CD4-positive, alpha-beta memory T cell (primary cell): ENCODE results near the gene ARL8B. TPM values are rescaled to one million over a fixed set of nuclear protein-coding genes. Genes with fewer than 3 reads are reported as not detected.

Experiments
- CTCF ChIA-PET: fragments of 350-600 bp; sonication (Branson Sonifier 250); formaldehyde crosslinking; loops from one replicate; lab custom pipeline; 2021; ENCODE audit warnings: inconsistent platforms; ENCODE audit not compliant: partially characterized antibody; lab: Charles Lee
- POLR2A ChIA-PET: fragments of 350-600 bp; sonication (Branson Sonifier 250); formaldehyde crosslinking; loops from one replicate; lab custom pipeline; 2021; ENCODE audit not compliant: partially characterized antibody; lab: Charles Lee
- DNase-seq, 5 donors: peaks; one replicate each; pipeline versions ENCODE4 v3.0.0 to v3.0.0-alpha.2; 2020 to 2022; ENCODE audit warnings: mixed read lengths in 1 of 5
- H3K27ac ChIP-seq: one replicate; pipeline ENCODE4 v1.7.0; 2013; ENCODE audit warnings: low read depth, low read length
- H3K27me3 ChIP-seq: 2 replicates; pipeline ENCODE4 v1.7.0; 2013; ENCODE audit warnings: mild to moderate bottlenecking, low read length, moderate library complexity; ENCODE audit not compliant: insufficient read depth
- H3K36me3 ChIP-seq: 2 replicates; pipeline ENCODE4 v1.7.0; 2013; ENCODE audit warnings: mild to moderate bottlenecking, low read length, moderate library complexity; ENCODE audit not compliant: insufficient read depth
- H3K4me1 ChIP-seq: 2 replicates; pipeline ENCODE4 v1.7.0; 2013; ENCODE audit warnings: mild to moderate bottlenecking, low read length, moderate library complexity; ENCODE audit not compliant: insufficient read depth
- H3K4me3 ChIP-seq, 2 donors: one replicate each; pipeline ENCODE4 v1.7.0; 2013; ENCODE audit warnings: low read length in 2 of 2, mild to moderate bottlenecking in 1 of 2
- H3K9me3 ChIP-seq, 2 donors: one replicate each; pipeline ENCODE4 v1.7.0; 2013; ENCODE audit warnings: low read length in 2 of 2, control low read depth in 1 of 2; ENCODE audit not compliant: control insufficient read depth in 1 of 2
- H3K27ac Mint-ChIP-seq, 7 donors: one replicate each; pipeline ENCODE4 v1.8.0; 2020 to 2021; ENCODE audit warnings: mixed read lengths in 7 of 7, mild to moderate bottlenecking in 6 of 7, inconsistent platforms in 3 of 7, moderate library complexity in 3 of 7
- H3K27me3 Mint-ChIP-seq, 2 donors: one replicate each; pipeline ENCODE4 v1.8.0; 2020 to 2021; ENCODE audit warnings: mixed read lengths in 2 of 2
- H3K36me3 Mint-ChIP-seq, 2 donors: one replicate each; pipeline ENCODE4 v1.8.0; 2020 to 2021; ENCODE audit warnings: mixed read lengths in 2 of 2, inconsistent platforms in 1 of 2, mild to moderate bottlenecking in 1 of 2
- H3K4me1 Mint-ChIP-seq, 4 donors: one replicate each; pipeline ENCODE4 v1.8.0; 2020 to 2021; ENCODE audit warnings: mixed read lengths in 4 of 4, mild to moderate bottlenecking in 1 of 4
- H3K4me3 Mint-ChIP-seq, 8 donors: one replicate each; pipeline ENCODE4 v1.8.0; 2020 to 2021; ENCODE audit warnings: mixed read lengths in 8 of 8, mild to moderate bottlenecking in 7 of 8, moderate library complexity in 6 of 8, inconsistent platforms in 3 of 8
- H3K9me3 Mint-ChIP-seq, 8 donors: one replicate each; pipeline ENCODE4 v1.8.0; 2020 to 2021; ENCODE audit warnings: mixed read lengths in 8 of 8, mild to moderate bottlenecking in 5 of 8, inconsistent platforms in 3 of 8, moderate library complexity in 1 of 8
- intact Hi-C: fragments of 100-400 bp; cut with micrococcal nuclease; formaldehyde crosslinking; loops from one replicate; pipeline ENCODE4 v1.15.1; 2023
- polyA plus RNA-seq, 2 donors: library from polyadenylated mRNA; unstranded; fragments of 300-500 nt; fragmentation: Illumina TruSeq; gene quantifications; one replicate each; pipeline ENCODE4 v1.2.3, GENCODE V29; 2021
- total RNA-seq, 2 experiments: library from RNA; stranded (reverse); gene quantifications; one replicate each; pipeline ENCODE4 v1.2.3, GENCODE V29; 2021

ARL8B gene
- total and polyA plus RNA-seq, 4 experiments from 2014 or later = 46.1 to 60.9 (median 58.0) TPM

DNA sequence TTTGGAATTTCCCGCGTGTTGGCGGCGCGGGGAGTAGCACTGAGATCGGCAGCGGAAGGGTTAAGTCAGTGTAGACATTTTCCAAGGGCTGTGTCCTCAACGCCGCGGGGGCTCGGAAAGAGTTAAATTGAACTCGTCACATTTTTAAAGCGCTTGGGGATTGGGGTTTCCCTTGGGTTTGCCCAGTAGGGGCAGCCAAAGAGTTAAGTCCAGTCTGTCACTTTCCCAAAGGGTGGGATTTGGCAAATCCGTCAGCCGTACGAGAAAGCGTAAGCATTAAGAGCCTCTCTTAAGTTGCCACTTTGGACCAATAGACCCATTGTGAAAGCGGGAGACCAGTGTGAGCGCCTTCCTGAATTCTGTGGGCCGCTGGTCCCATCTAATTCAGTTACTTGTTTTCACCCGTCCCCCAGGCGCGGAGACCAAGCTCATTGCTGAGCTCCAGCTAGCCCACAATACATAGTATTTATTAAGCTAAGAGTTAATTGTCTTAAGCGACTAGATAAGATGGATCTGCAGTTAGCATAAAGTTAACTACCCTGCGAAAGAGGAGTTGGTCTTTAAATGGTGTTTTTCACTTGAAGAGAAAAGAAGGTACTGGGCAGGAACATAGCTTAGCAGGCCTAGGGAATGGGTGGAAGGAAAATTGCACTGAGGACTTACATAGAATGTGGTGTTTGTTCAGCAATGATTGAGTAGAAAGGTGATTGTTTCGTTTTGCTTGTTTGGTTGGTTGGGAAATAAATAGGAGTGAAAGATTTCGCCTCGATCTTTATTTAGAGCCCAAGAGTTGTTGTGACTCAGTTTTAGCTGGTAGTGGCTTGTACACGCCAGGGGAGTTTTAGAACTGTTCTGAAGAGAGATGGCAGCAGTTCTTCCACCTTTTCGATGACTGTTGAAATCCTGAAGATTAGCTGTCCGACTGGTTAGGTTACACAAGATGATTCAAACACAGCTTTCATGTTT is 932 bp downstream of the ARL8B start:
- Histone ChIP-seq H3K36me3 (no peaks in the 10 kb centered on the region), H3K27me3 (no peaks in the 10 kb centered on the region), H3K27ac (peak overlapping the region; percentile 94), H3K4me1 (peaks cover 53% of the 10 kb centered on the region), H3K9me3 (no peaks in the 10 kb centered on the region), H3K4me3 (peak overlapping the region; percentile 64 to 93)
- ChIA-PET POLR2A (interaction anchor here (0.8 to 5.3 kb wide), 6 partner anchors 13 to 630 kb away, joined by 3 to 43 read pairs (median 8); partner anchors contain the start of genes BHLHE40, EDEM1 and ITPR1), CTCF (interaction anchor here (0.6 to 3.0 kb wide), 13 partner anchors 13 to 832 kb away, joined by 3 to 16 read pairs (median 5); partner anchors contain the start of gene EDEM1)
- intact Hi-C loops = loop anchor here (1.0 to 10.0 kb wide), 3 partner anchors 64 to 818 kb away; partner anchors contain the start of genes EDEM1, ITPR1 and SETMAR
- Mint-ChIP-seq H3K9me3 (no peaks in the 10 kb centered on the region), H3K4me1 (peaks cover 28 to 57% (median 42%) of the 10 kb centered on the region in 4 donors), H3K27me3 (no peaks in the 10 kb centered on the region), H3K4me3 (peak overlapping the region; percentile 84 to 97 (median 92)), H3K36me3 (peaks cover 3 to 21% of the 10 kb centered on the region in 2 donors), H3K27ac (peak overlapping the region; percentile 92 to 97 (median 93))
- peak; percentile 12 to 57 (median 27) for DNase-seq

DNA sequence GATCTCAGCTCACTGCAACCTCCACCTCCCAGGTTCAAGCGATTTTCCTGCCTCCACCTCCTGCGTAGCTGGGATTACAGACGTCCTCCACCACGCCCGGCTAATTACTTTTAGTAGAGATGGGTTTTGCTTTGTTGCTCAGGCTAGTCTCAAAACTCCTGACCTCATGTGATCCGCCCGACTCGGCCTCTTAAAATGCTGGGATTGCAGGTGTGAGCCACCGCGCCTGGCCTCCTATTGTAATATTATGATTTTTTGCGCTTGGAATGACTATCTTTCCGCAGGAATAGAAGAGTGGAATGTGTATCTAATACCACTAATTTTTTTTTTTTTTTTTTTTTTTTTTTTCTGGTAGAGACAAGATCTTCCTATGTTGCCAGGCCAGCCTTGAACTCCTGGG is 1.8 kb downstream of the ARL8B start:
- no peaks in the 10 kb centered on the region for H3K27me3 ChIP-seq
- peak overlapping the region in 6 of 7 donors; percentile 41 to 93 (median 85) for H3K27ac Mint-ChIP-seq
- intact Hi-C loops = loop anchor here (10.0 kb wide), 2 partner anchors 629 to 819 kb away; partner anchors contain the start of genes ITPR1 and SETMAR
- DNase-seq = no peak
- H3K9me3 Mint-ChIP-seq = no peaks in the 10 kb centered on the region
- peaks cover 32 to 64% (median 46%) of the 10 kb centered on the region in 4 donors for H3K4me1 Mint-ChIP-seq
- H3K27ac ChIP-seq = no peak overlapping the region
- ChIA-PET CTCF (interaction anchor here (0.7 to 3.0 kb wide), 10 partner anchors 12 to 865 kb away, joined by 3 to 16 read pairs (median 4); partner anchors contain the start of gene EDEM1), POLR2A (interaction anchor here (1.9 to 5.3 kb wide), 3 partner anchors 12 to 71 kb away, joined by 10 to 43 read pairs (median 39); partner anchors contain the start of gene EDEM1)
- peak overlapping the region; percentile 64 to 93 for H3K4me3 ChIP-seq
- H3K36me3 ChIP-seq = no peaks in the 10 kb centered on the region
- no peaks in the 10 kb centered on the region for H3K27me3 Mint-ChIP-seq
- H3K9me3 ChIP-seq = no peaks in the 10 kb centered on the region
- H3K4me1 ChIP-seq = peaks cover 53% of the 10 kb centered on the region
- peak overlapping the region; percentile 26 to 97 (median 90) for H3K4me3 Mint-ChIP-seq
- peaks cover 3 to 23% of the 10 kb centered on the region in 2 donors for H3K36me3 Mint-ChIP-seq

DNA sequence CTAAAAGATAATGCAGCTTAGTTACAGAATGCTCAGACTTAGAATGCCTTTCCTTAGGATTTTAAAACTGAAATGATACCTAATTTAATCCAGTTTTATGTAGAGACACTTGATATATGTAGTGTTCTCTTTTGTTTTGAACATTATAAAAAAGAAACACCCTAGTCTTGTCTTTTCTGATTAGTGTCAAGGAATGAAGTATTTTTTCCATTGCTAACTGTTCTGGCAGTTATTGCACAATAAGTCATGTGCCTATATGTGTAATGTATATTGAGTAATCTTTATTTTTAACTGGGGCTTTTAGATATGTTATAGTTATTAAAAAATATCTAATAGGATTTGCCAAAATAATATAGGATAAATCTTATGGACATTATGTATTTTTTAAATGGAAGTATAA is 4.5 kb downstream of the ARL8B start:
- ChIA-PET POLR2A (no interaction called here), CTCF (interaction anchor here (1.5 kb wide), 1 partner anchor 11 kb away, joined by 3 read pairs; no protein-coding TSS in a partner anchor)
- Histone ChIP-seq H3K4me3 (no peak overlapping the region), H3K27ac (no peak overlapping the region), H3K27me3 (no peaks in the 10 kb centered on the region), H3K36me3 (no peaks in the 10 kb centered on the region), H3K9me3 (no peaks in the 10 kb centered on the region), H3K4me1 (peaks cover 51% of the 10 kb centered on the region)
- intact Hi-C loops = loop anchor here (10.0 kb wide), 2 partner anchors 632 to 822 kb away; partner anchors contain the start of genes ITPR1 and SETMAR
- Mint-ChIP-seq H3K9me3 (no peaks in the 10 kb centered on the region), H3K4me3 (peak overlapping the region in 1 of 8 donors; percentile 58), H3K27ac (peak overlapping the region in 4 of 7 donors; percentile 16 to 74 (median 50)), H3K36me3 (peaks cover 7 to 29% of the 10 kb centered on the region in 2 donors), H3K4me1 (peaks cover 41 to 84% (median 59%) of the 10 kb centered on the region in 4 donors), H3K27me3 (no peaks in the 10 kb centered on the region)
- no peak for DNase-seq

GRCh38 chr3:5128849-5129248 is 6.8 kb downstream of the ARL8B start:
- no peaks in the 10 kb centered on the region for H3K27me3 Mint-ChIP-seq
- peak overlapping the region in 4 of 7 donors; percentile 17 to 57 (median 53) for H3K27ac Mint-ChIP-seq
- ChIA-PET POLR2A (no interaction called here), CTCF (no interaction called here)
- H3K9me3 ChIP-seq = no peaks in the 10 kb centered on the region
- H3K4me3 ChIP-seq = no peak overlapping the region
- intact Hi-C loops = loop anchor here (10.0 kb wide), 2 partner anchors 634 to 824 kb away; partner anchors contain the start of genes ITPR1 and SETMAR
- H3K27ac ChIP-seq = no peak overlapping the region
- no peak overlapping the region for H3K4me3 Mint-ChIP-seq
- no peaks in the 10 kb centered on the region for H3K27me3 ChIP-seq
- peaks cover 7 to 18% of the 10 kb centered on the region in 2 donors for H3K36me3 Mint-ChIP-seq
- H3K36me3 ChIP-seq = no peaks in the 10 kb centered on the region
- H3K4me1 Mint-ChIP-seq = peaks cover 43 to 84% (median 60%) of the 10 kb centered on the region in 4 donors
- H3K4me1 ChIP-seq = peaks cover 49% of the 10 kb centered on the region
- DNase-seq = no peak
- H3K9me3 Mint-ChIP-seq = no peaks in the 10 kb centered on the region

DNA sequence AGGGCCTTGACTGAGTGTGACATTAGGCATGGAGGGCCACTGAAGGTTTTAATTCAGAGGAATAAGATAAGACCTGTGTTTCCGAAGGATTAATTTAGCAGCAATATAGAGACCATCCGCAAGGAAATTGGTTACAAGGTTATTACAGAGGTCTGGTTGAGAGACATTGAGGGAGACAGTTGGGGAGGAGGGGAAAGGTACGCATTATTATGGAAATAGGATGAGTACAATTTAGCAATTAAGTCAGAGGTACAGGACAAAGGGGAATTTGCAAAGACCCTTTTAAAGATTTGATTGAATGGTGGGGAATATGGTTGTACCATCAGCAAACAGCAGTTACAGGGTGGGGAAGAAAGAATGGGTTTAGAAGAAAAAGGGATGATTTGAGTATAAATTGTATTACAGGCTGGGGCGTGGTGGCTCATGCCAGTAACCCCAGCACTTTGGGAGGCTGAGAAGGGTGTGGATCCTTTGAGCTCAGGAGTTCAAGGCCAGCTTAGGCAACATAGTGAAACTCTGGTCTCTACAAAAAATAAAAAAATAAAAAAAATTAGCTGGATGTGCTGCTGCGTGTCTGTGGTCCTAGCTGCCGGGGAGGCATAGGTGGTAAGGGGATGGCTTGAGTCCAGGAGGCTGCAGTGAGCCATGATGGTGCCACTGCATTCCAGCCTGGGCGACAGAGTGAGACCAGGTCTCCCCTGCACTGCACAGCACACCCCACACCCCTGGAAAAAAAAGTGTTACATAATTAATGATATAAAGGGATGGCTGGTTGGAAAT is 11.3 kb downstream of the ARL8B start:
- no peak overlapping the region for H3K4me3 Mint-ChIP-seq
- peak overlapping the region; percentile 9 to 92 (median 73) for H3K27ac Mint-ChIP-seq
- intact Hi-C loops = no loop called here

GRCh38 chr3:5134019-5134391 is 11.9 kb downstream of the ARL8B start:
- no peaks in the 10 kb centered on the region for H3K9me3 Mint-ChIP-seq
- no peak for DNase-seq
- peak overlapping the region; percentile 9 to 81 (median 18) for H3K27ac Mint-ChIP-seq
- H3K4me3 Mint-ChIP-seq = no peak overlapping the region
- ChIA-PET POLR2A (no interaction called here), CTCF (no interaction called here)
- H3K4me1 Mint-ChIP-seq = peaks cover 40 to 68% (median 55%) of the 10 kb centered on the region in 4 donors
- no peaks in the 10 kb centered on the region for H3K36me3 ChIP-seq
- H3K27me3 ChIP-seq = no peaks in the 10 kb centered on the region
- no peak overlapping the region for H3K27ac ChIP-seq
- no peaks in the 10 kb centered on the region for H3K9me3 ChIP-seq
- intact Hi-C loops = no loop called here
- peaks cover 4 to 7% of the 10 kb centered on the region in 2 donors for H3K36me3 Mint-ChIP-seq
- no peaks in the 10 kb centered on the region for H3K27me3 Mint-ChIP-seq
- H3K4me3 ChIP-seq = no peak overlapping the region
- H3K4me1 ChIP-seq = peaks cover 32% of the 10 kb centered on the region

More for the DNA sequence above, 11.3 kb downstream of the ARL8B start:
- peaks cover 41 to 70% (median 55%) of the 10 kb centered on the region in 4 donors for H3K4me1 Mint-ChIP-seq
- Histone ChIP-seq H3K9me3 (no peaks in the 10 kb centered on the region), H3K4me1 (peaks cover 28% of the 10 kb centered on the region), H3K27ac (no peak overlapping the region), H3K27me3 (no peaks in the 10 kb centered on the region), H3K36me3 (no peaks in the 10 kb centered on the region), H3K4me3 (no peak overlapping the region)
- H3K27me3 Mint-ChIP-seq = no peaks in the 10 kb centered on the region
- no peak for DNase-seq
- ChIA-PET POLR2A (no interaction called here), CTCF (no interaction called here)
- H3K36me3 Mint-ChIP-seq = peaks cover 4 to 9% of the 10 kb centered on the region in 2 donors
- H3K9me3 Mint-ChIP-seq = no peaks in the 10 kb centered on the region
